H1 (cell line): ENCODE data around the gene ASCC1. TPM values are rescaled to one million over a fixed set of nuclear protein-coding genes. Genes with fewer than 3 reads are reported as not detected.

Experiments
- BACH1 ChIP-seq: IDR thresholded peaks from 2 replicates; pipeline ENCODE4 v1.6.1; 2012; ENCODE audit warnings: low read length, improper control_type of control experiment
- CHD2 ChIP-seq: IDR thresholded peaks from 2 replicates; pipeline ENCODE4 v1.6.1; 2012; ENCODE audit warnings: low read length, improper control_type of control experiment
- CHD7 ChIP-seq: fragments of 300-600 bp; sonication (generic); IDR thresholded peaks from 2 replicates; pipeline ENCODE4 v1.7.1; 2012; ENCODE audit warnings: low read length, moderate library complexity, mild to moderate bottlenecking, inconsistent platforms; ENCODE audit not compliant: insufficient replicate concordance
- GTF2F1 ChIP-seq: IDR thresholded peaks from 2 replicates; pipeline ENCODE4 v1.6.1; 2012; ENCODE audit warnings: low read depth, low read length, improper control_type of control experiment, borderline replicate concordance
- MAFK ChIP-seq: IDR thresholded peaks from 2 replicates; pipeline ENCODE4 v1.6.1; 2012; ENCODE audit warnings: low read depth, mild to moderate bottlenecking, improper control_type of control experiment, low read length
- RNF2 ChIP-seq: fragments of 200-900, 300-1000 bp; sonication (generic); IDR thresholded peaks from 2 replicates; pipeline ENCODE4 v1.7.1; 2016; ENCODE audit warnings: borderline replicate concordance, low read depth, mild to moderate bottlenecking, antibody characterized with exemption, low read length; ENCODE audit not compliant: poor library complexity, severe bottlenecking; ENCODE audit errors: missing control alignments
- SIN3A ChIP-seq, 2 experiments: IDR thresholded peaks in 1 of 2; conservative IDR thresholded peaks in 1 of 2; 2 replicates each; pipeline ENCODE4 v1.6.1; 2011 to 2012; ENCODE audit warnings: low read length in 2 of 2, improper control_type of control experiment in 1 of 2, low read depth in 1 of 2, mild to moderate bottlenecking in 1 of 2
- SP1 ChIP-seq: IDR thresholded peaks from 2 replicates; pipeline ENCODE4 v1.6.1; 2011; ENCODE audit warnings: low read depth, low read length
- SP4 ChIP-seq: IDR thresholded peaks from 2 replicates; pipeline ENCODE4 v1.6.1; 2012; ENCODE audit warnings: low read length, inconsistent platforms
- polyA plus RNA-seq, 7 experiments: library from polyadenylated mRNA; depleted of rRNA in 3 of 7; stranded (reverse) in 5 of 7; unstranded in 2 of 7; fragments of >200 nt in 5 of 7; fragments of 200-250 nt in 2 of 7; gene quantifications; 1 replicate in 5 of 7; 2 replicates in 1 of 7; 4 replicates in 1 of 7; pipeline versions ENCODE4 v1.2.1 to v1.2.3, GENCODE V29; 2011 to 2013; ENCODE audit warnings: missing spikeins in 2 of 7, mixed read lengths in 2 of 7
- total RNA-seq: library from RNA; stranded (reverse); fragmentation: NEBNext Ultra II Directional; extraction: Animal tissue kit (Norgen Biotek cat#: 25700); gene quantifications from 2 replicates; pipeline ENCODE4 v1.2.1, GENCODE V29; 2021
- TF ChIP-seq, protein P1 (sequence below): IDR thresholded peaks from 2 replicates; pipeline ENCODE4 v1.6.1; 2012; ENCODE audit warnings: inconsistent platforms

The ASCC1 gene
- total and polyA plus RNA-seq, 2 of the 8 experiments (the other 6 are each of a cell fraction or from before 2014, with no cell fraction given) = 25.6 to 35.8 TPM

DNA sequence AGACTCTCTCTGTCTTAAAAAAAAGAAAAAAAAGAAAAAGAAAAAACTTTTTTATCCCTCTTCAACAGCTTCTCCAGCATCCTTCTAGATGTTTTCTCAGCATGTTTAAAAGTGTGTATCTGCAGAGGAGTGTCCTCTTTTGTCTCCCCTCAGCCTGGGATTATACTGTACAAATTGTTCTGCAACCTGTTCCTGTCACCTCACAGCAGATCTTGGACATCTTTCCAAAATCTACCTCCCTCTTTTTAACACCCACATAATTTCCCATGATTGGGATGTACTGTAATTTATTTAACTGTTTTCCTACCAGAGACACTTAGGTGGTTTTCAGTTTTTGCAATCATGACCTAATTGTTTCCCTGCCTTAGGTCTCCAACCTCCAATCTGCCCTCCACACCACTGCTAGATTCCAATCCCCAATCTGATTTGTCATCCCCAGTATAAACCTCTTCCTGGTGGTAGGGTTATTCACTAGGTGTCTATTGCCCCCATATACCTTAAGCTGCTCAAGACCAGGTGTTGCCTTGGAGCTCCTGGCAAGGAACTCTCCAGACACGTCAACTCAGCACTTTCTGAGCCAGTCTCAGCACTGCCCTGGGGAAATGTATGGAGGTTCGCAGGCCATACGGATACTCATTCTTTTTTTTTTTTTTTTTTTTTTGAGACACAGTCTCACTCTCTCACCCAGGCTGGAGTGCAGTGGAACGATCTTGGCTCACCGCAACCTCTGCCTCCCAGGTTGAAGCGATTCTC, 40.1 kb upstream of the ASCC1 start (continued):
- TF ChIP-seq CHD7 = no peak
- TF ChIP-seq BACH1 = no peak
- TF ChIP-seq CHD2 = no peak
- TF ChIP-seq, protein P1, sequence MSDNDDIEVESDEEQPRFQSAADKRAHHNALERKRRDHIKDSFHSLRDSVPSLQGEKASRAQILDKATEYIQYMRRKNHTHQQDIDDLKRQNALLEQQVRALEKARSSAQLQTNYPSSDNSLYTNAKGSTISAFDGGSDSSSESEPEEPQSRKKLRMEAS = no peak
- TF ChIP-seq GTF2F1 = no peak
- TF ChIP-seq RNF2 = no peak
- TF ChIP-seq SIN3A (conservative IDR thresholded peaks at IDR 0.05 in 1 of 2, IDR thresholded peaks at IDR 0.05 in 1 of 2; ENCODE audit: low read depth in 1 of 2, low read length in 2 of 2) = no peak
- TF ChIP-seq SP4 = no peak
- TF ChIP-seq MAFK = no peak
- TF ChIP-seq SP1 = no peak
